Daoy (cell line): ENCODE data around the gene SIK3. TPM values are rescaled to one million over a fixed set of nuclear protein-coding genes. Genes with fewer than 3 reads are reported as not detected.

Experiments
- DNase-seq: peaks from one replicate; pipeline ENCODE4 v3.0.0-alpha.2; 2015; ENCODE audit warnings: low read depth
- total RNA-seq: library from RNA; depleted of rRNA; stranded (reverse); fragments of >200 nt; shearing (Covaris generic); gene quantifications from 2 replicates; pipeline ENCODE4 v1.2.3, GENCODE V29; 2014

The SIK3 gene
- total RNA-seq, 1 experiment from 2014 or later: 8.2 TPM

- no peak for DNase-seq
These were observed 230.2 kb downstream of the SIK3 start for GRCh38 chr11:116868066-116868465.

DNA sequence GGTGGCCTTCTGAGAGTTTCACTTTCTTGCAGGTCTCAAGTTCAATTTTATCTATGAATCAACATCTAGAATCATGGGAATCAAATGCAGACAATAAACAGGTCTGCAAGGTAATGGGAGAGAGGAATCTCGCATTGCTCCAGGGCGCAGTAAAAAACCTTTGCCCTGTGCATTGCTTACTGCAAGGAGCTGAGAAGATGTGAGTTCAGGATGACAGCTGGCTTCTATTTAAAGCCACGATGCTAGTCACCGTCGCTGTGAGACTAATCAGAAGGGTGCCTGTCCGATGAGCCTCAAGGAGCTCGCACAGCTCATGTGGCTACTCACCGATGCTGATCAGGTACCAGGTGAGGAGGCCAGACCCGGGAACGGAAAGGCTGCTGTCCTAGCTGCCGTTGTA is 230.6 kb downstream of the SIK3 start:
- DNase-seq: no peak

- DNase-seq: no peak
These were observed 231.3 kb downstream of the SIK3 start for GRCh38 chr11:116866804-116867455.

- DNase-seq: no peak
These were observed 232.5 kb downstream of the SIK3 start for GRCh38 chr11:116865696-116866095.

GRCh38 chr11:116864531-116864930 is 233.7 kb downstream of the SIK3 start:
- DNase-seq: no peak

GRCh38 chr11:116862951-116863350 is 235.3 kb downstream of the SIK3 start:
- DNase-seq: no peak

- DNase-seq: no peak
These were observed 236.0 kb downstream of the SIK3 start for GRCh38 chr11:116862185-116862584.

DNA sequence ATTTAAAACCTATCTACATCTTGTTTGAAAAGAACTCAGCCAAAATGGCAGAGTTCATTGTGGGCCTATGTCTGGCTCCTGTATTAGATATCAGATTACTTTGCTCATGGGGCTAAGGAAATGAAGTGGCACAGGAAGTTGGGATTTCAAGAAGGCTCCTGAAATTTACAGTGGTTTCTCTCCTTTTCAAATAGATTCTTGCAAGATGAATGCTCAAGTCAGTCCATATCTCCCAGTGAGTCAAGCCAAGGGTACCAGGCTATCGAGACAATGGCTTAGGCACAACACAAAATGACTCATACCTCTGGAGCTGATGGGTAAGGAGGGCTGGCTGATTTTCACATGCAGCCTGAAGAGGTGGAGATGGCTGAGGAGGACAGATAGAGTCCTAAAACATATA is 236.7 kb downstream of the SIK3 start:
- peak; percentile 85 for DNase-seq

GRCh38 chr11:116860303-116860702 is 237.9 kb downstream of the SIK3 start:
- DNase-seq: no peak

DNA sequence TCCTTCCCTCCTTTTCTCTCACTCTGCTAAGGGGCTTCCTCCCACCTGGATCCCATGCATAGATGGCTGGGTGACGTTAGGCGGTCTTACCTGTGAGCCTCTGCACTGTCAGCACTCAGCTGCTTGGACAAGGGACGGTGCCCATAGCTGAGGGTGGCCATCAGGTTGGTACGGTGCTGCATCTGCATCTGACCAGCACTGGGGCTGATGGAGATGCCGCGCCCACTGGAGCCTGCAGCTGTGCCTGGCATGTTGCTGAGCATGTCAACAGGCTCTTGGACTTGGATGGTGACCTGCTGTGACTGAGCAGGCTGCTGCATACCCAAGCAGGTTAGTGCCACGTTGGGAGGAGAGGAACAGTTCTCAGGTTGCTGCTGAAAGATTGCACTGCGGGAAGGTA is 239.1 kb downstream of the SIK3 start:
- DNase-seq: no peak

- no peak for DNase-seq
These were observed 240.3 kb downstream of the SIK3 start for GRCh38 chr11:116857936-116858335.

- DNase-seq: no peak
These were observed 240.9 kb downstream of the SIK3 start for GRCh38 chr11:116857316-116857715.

DNA sequence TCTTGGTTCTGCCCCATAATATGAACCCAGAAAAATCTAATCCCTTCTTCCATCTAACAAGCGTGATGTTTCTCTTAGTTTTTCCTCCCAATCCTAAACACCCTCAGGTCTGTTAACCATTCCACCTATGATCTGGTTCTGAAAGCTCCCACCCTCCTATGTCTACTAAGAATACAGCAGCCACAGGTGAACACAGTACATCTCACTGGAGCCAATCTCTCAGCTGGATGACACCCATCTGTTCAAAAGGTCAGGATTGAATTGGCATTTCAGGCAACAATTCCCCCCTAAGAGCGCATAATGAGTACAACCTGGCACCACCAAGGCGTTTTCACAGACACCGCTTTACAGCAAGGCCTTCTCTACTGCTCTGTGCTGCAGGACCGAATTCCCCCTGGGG is 241.8 kb downstream of the SIK3 start:
- DNase-seq: no peak

DNA sequence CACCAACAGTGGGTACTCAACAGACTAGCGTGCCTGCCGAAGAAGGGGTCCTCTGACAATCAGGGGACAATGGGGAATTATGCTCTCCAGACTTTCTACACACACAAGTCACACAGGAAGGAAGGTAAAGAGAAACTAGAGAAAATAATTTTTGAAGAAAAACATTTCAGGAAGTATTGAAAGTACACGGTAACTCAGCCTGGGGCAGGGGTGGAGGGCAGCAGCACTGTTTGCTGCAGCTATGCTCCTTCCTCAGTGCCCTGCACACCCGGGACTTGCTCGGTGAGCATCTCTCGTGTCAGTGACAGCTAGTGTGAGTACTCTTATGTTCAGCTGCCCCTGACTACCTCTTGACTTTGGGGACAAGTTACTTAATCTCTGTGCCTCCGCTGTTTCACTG is 242.8 kb downstream of the SIK3 start:
- DNase-seq: no peak

DNA sequence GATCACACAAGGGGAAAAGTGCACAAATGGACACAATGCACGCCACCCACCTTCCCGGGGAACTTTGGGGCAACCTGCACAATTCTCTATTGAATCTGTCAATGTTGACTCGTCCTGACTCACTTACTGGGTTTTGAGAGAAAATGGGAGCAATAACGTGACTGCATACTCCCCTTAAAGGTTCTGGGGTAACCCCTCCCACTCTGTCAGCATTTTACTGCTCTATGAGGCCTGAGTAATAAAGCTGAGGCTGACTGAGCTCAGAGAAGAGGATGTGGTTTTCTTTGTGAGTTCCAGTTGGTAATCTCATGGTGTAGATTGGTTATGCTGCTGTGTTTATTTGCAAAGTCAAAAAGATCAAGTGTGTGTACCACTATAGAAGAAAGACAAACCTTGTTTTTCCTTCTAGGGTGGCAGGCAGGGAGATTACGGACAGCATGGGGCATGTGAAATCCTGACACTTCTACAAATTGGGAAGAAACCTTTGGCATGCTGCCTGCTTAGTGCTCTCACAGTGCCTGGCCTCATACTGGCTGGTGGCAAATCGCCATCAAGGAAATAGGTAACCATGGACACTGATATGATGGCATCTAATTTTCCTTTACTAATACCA is 244.7 kb downstream of the SIK3 start:
- peak; percentile 93 for DNase-seq

GRCh38 chr11:116852261-116853031 is 245.8 kb downstream of the SIK3 start:
- DNase-seq: peak; percentile 23

DNA sequence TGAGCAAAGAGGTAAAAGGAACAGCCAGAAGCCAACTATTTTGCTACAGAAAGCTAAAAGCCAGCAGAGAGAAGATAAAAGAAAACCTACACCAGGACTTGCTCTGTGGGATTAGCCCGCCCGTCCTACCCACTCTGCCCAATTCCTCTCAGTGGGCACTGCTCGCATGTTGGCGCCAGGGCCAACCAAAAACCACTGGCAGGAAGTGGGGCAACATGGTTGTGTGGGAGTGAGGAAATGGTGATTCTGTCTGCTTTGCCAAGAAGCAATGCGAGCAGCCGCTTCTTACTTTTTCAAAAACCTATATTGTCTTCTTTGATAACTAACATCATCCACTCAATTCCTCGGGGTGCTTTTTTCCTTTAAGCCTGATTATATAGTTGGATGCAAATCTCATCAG is 246.6 kb downstream of the SIK3 start:
- peak; percentile 59 for DNase-seq

GRCh38 chr11:116849486-116849885 is 248.7 kb downstream of the SIK3 start:
- DNase-seq: no peak

DNA sequence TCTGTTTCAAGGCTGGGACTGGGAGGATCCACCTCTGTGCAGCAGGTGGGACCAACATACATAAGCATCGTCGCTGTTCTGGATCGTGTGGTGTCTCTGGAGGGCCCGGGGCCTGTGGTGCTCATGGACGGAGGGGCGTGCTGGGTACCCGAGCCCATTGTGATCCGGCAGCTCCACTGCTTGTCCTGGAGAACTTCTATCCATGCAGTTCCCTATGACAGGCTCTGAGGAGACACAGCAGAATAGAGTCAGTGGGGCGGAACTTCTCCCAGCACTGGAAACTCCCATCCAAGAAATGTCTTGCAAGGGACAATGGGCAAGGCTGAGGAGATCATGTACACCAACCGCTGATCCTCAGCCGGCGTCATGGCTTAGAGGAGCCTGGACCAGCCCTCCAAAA is 249.2 kb downstream of the SIK3 start:
- DNase-seq: no peak

DNA sequence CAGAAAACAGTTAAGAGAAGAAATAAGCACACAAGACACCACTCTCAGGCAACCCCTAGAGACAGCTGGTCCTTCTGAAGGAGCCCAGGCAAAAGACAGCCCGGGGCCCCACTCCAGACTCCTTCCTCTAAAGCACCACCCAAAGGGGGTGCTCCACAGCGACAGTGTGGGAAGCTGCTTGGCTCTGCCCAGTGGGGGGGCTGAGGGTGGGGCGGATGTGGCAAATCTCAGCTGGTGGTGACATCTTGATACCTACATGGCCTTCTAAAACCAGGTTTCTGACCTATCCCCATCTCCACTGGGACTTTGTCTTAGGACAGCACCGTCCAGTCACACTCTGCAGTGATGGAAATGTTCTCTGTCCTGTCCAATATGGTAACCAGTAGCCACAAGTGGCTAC is 250.6 kb downstream of the SIK3 start:
- DNase-seq: no peak

DNA sequence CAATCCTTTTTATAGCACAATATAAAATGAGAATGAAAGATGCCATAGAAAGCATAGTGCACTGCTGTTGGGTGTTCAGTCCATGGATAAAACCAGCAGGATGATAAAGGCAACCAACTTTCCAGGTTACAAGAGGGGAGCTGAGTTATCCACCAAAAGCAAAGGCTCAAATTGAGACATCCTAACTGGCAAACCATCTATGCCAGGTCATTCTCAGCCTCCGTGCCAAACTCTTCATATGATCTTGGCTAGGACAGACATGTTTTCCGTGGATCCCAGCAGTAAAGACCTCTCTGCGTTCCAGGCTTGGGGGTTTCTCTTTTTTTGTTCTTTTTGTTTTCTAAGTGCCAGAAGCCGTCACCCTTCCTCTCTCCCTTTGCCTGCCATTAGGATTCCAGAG is 253.5 kb downstream of the SIK3 start:
- DNase-seq: no peak

DNA sequence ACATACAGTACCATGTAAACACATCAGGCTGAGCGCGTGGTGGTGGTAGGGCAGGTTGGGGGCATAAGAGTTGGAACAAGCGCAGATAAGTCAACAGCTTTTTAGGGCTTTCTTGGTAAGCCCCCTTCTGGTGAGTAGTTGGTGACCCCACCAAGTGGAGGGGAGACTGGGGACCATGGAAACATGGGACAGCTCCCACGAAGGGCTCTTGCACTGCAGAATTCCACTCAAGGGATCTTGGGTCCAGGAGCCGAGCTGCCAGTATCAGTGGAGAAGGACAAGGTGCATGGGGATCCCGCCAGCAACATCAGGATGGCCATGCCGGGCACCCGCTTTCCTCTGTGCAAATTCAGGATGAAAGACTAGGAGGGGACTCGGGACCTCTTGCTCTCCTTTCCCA is 254.6 kb downstream of the SIK3 start:
- no peak for DNase-seq

DNA sequence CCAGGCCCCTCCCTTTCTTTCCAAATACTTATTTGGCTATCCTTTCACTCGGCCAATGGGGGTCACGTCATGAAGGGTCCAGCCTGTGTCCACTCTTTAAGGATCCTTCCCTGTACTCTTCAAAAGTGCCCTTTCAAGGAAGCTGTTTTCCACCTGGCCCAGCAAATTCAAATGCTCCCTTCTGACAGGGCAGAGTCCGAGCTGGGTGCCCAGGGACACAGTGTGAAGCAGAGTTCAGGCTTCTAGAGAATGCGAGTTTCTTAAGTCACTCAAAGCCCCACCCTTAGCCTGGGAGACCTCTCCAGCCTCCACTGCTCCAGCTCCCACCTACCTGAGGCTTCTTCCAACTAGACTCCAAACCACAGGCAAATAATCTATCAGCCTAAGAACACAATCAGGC is 255.3 kb downstream of the SIK3 start:
- no peak for DNase-seq
